ENCODE data around the gene HTRA3. TPM values are rescaled to one million over a fixed set of nuclear protein-coding genes. Genes with fewer than 3 reads are reported as not detected.

The HTRA3 gene
- polyA plus RNA-seq, 1 donor from 2014 or later = not detected

GRCh38 chr4:8305851-8306471 is 36.4 kb downstream of the HTRA3 start:
- Histone ChIP-seq H2AFZ (ENCODE audit: low read depth, low read length) (no peak overlapping the region), H3K9ac (ENCODE audit: low read length) (no peak overlapping the region), H3K27ac (ENCODE audit: low read length) (no peak overlapping the region), H3K9me2 (ENCODE audit: insufficient read depth, low read length) (no peaks in the 10 kb centered on the region), H3K4me2 (ENCODE audit: low read length) (no peak overlapping the region), H3K9me3 (ENCODE audit: low read length) (no peaks in the 10 kb centered on the region), H3K27me3 (ENCODE audit: insufficient read depth, low read depth, low read length) (no peaks in the 10 kb centered on the region), H3K36me3 (ENCODE audit: insufficient read depth, low read length) (no peaks in the 10 kb centered on the region), H3F3A (ENCODE audit: insufficient read depth, low read length, poor library complexity, severe bottlenecking) (no peaks in the 10 kb centered on the region), H4K20me1 (ENCODE audit: insufficient read depth) (no peaks in the 10 kb centered on the region), H3K4me3 (ENCODE audit: low read length) (no peak overlapping the region), H3K79me2 (replicated peaks; ENCODE audit: insufficient read depth, low read length) (no peaks in the 10 kb centered on the region)
- no peak for TF ChIP-seq EZH2 (IDR thresholded peaks at IDR 0.05; ENCODE audit: borderline replicate concordance, insufficient read depth, low read length, poor library complexity, severe bottlenecking)
- TF ChIP-seq RAD21 (conservative IDR thresholded peaks at IDR 0.05) = no peak
- TF ChIP-seq MXI1 (conservative IDR thresholded peaks at IDR 0.05; ENCODE audit: poor library complexity, severe bottlenecking) = no peak
- TF ChIP-seq TAF1 (IDR thresholded peaks at IDR 0.05; ENCODE audit: low read depth) = no peak
- TF ChIP-seq SMC3 (conservative IDR thresholded peaks at IDR 0.05; ENCODE audit: poor library complexity) = no peak
- no peak for TF ChIP-seq REST (IDR thresholded peaks at IDR 0.05; ENCODE audit: borderline replicate concordance)
- TF ChIP-seq EP300 (conservative IDR thresholded peaks at IDR 0.05; ENCODE audit: poor library complexity, severe bottlenecking) = no peak
- TF ChIP-seq POLR2AphosphoS5 (IDR thresholded peaks at IDR 0.05) = no peak
- no peak for TF ChIP-seq CTCF (IDR thresholded peaks at IDR 0.05; ENCODE audit: poor library complexity, severe bottlenecking)

- H3K4me3 ChIP-seq (ENCODE audit: low read length) = no peak overlapping the region
- H3K27me3 ChIP-seq (ENCODE audit: insufficient read depth, low read depth, low read length) = no peaks in the 10 kb centered on the region
- no peaks in the 10 kb centered on the region for H3K9me2 ChIP-seq (ENCODE audit: insufficient read depth, low read length)
- no peaks in the 10 kb centered on the region for H4K20me1 ChIP-seq (ENCODE audit: insufficient read depth)
- no peak overlapping the region for H2AFZ ChIP-seq (ENCODE audit: low read depth, low read length)
- H3F3A ChIP-seq (ENCODE audit: insufficient read depth, low read length, poor library complexity, severe bottlenecking) = no peaks in the 10 kb centered on the region
- H3K9ac ChIP-seq (ENCODE audit: low read length) = no peak overlapping the region
- no peak overlapping the region for H3K4me2 ChIP-seq (ENCODE audit: low read length)
- H3K36me3 ChIP-seq (ENCODE audit: insufficient read depth, low read length) = no peaks in the 10 kb centered on the region
- no peaks in the 10 kb centered on the region for H3K79me2 ChIP-seq (replicated peaks; ENCODE audit: insufficient read depth, low read length)
- no peak for TF ChIP-seq MXI1 (conservative IDR thresholded peaks at IDR 0.05; ENCODE audit: poor library complexity, severe bottlenecking)
- no peak for TF ChIP-seq SMC3 (conservative IDR thresholded peaks at IDR 0.05; ENCODE audit: poor library complexity)
- TF ChIP-seq TAF1 (IDR thresholded peaks at IDR 0.05; ENCODE audit: low read depth) = no peak
- TF ChIP-seq EZH2 (IDR thresholded peaks at IDR 0.05; ENCODE audit: borderline replicate concordance, insufficient read depth, low read length, poor library complexity, severe bottlenecking) = no peak
- TF ChIP-seq EP300 (conservative IDR thresholded peaks at IDR 0.05; ENCODE audit: poor library complexity, severe bottlenecking) = no peak
- TF ChIP-seq POLR2AphosphoS5 (IDR thresholded peaks at IDR 0.05) = no peak
- TF ChIP-seq CTCF (IDR thresholded peaks at IDR 0.05; ENCODE audit: poor library complexity, severe bottlenecking) = no peak
- TF ChIP-seq REST (IDR thresholded peaks at IDR 0.05; ENCODE audit: borderline replicate concordance) = no peak
- TF ChIP-seq RAD21 (conservative IDR thresholded peaks at IDR 0.05) = no peak
- no peaks in the 10 kb centered on the region for H3K9me3 ChIP-seq (ENCODE audit: low read length)
- H3K27ac ChIP-seq (ENCODE audit: low read length) = no peak overlapping the region
Measured at GRCh38 chr4:8306511-8307021, 37.0 kb downstream of the HTRA3 start.

All from neural cell (in vitro differentiated cells).